ENCODE results near the gene WDR19. TPM values are rescaled to one million over a fixed set of nuclear protein-coding genes. Genes with fewer than 3 reads are reported as not detected.

WDR19 gene
- total RNA-seq, 1 donor from 2014 or later, result 45.9 TPM

- no peaks in the 10 kb centered on the region for H3K36me3 Mint-ChIP-seq (ENCODE audit: unreplicated experiment)
- no peaks in the 10 kb centered on the region for H3K9me3 Mint-ChIP-seq (ENCODE audit: unreplicated experiment)
- no peaks in the 10 kb centered on the region for H3K27me3 Mint-ChIP-seq (ENCODE audit: unreplicated experiment)
- H3K4me3 Mint-ChIP-seq (ENCODE audit: unreplicated experiment), result no peak overlapping the region
- DNase-seq (ENCODE audit: extremely low spot score, unreplicated experiment), result no peak
- no peak for TF ChIP-seq CTCF (IDR thresholded peaks at IDR 0.05)
- H3K4me1 Mint-ChIP-seq (ENCODE audit: unreplicated experiment), result peaks cover 4% of the 10 kb centered on the region
- no peak overlapping the region for H3K27ac Mint-ChIP-seq (ENCODE audit: unreplicated experiment)
Measured at GRCh38 chr4:39154009-39154408, 28.3 kb upstream of the WDR19 start.

DNA sequence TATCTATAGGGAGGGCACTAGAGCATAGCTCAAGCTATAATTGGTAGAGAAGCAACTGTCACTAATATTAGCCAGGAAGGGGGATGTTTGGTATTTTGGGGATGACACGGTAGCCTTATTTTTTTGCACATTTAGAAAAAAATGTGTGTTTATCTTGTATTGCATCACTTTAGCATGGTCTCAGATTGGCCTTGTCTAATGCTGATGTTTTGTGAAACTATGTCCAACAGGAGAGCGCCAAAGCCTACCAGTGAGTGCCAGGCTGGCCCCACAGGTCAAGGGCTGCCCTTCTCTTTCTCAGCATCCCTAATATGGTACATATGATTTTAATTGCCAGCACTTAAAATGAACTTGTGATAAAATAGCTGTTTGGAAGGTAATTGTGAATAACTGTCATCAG, 24.8 kb upstream of the WDR19 start:
- no peak for TF ChIP-seq CTCF (IDR thresholded peaks at IDR 0.05)
- DNase-seq (ENCODE audit: extremely low spot score, unreplicated experiment), result no peak
- H3K36me3 Mint-ChIP-seq (ENCODE audit: unreplicated experiment), result no peaks in the 10 kb centered on the region
- peaks cover 5% of the 10 kb centered on the region for H3K27me3 Mint-ChIP-seq (ENCODE audit: unreplicated experiment)
- H3K27ac Mint-ChIP-seq (ENCODE audit: unreplicated experiment), result no peak overlapping the region
- no peaks in the 10 kb centered on the region for H3K9me3 Mint-ChIP-seq (ENCODE audit: unreplicated experiment)
- no peaks in the 10 kb centered on the region for H3K4me1 Mint-ChIP-seq (ENCODE audit: unreplicated experiment)
- no peak overlapping the region for H3K4me3 Mint-ChIP-seq (ENCODE audit: unreplicated experiment)

DNA sequence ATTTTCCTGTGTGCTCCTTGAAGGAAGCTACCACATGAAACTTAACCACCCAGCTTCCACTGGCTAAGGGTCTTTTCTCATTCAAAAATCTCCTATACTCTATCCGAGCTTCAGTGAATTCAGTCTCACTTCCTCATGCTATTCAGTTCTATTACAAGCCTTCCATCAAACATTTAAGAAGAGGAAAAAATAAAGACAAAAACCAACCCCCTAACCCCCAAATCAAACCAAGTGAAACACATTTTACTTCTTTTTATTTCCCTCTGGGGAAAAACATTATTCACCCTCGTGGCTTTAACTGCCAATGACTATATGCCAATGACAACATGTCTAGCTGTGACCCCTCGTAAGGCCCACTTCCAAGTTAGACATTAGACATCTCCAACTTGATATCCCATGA, 16.2 kb upstream of the WDR19 start:
- Mint-ChIP-seq H3K27ac (ENCODE audit: unreplicated experiment) (no peak overlapping the region), H3K9me3 (ENCODE audit: unreplicated experiment) (peaks cover 5% of the 10 kb centered on the region)

GRCh38 chr4:39166669-39167068, 15.7 kb upstream of the WDR19 start:
- no peaks in the 10 kb centered on the region for H3K4me1 Mint-ChIP-seq (ENCODE audit: unreplicated experiment)
- TF ChIP-seq CTCF (IDR thresholded peaks at IDR 0.05), result no peak
- no peaks in the 10 kb centered on the region for H3K36me3 Mint-ChIP-seq (ENCODE audit: unreplicated experiment)
- H3K27ac Mint-ChIP-seq (ENCODE audit: unreplicated experiment), result no peak overlapping the region
- no peak for DNase-seq (ENCODE audit: extremely low spot score, unreplicated experiment)
- H3K9me3 Mint-ChIP-seq (ENCODE audit: unreplicated experiment), result peaks cover 5% of the 10 kb centered on the region
- H3K27me3 Mint-ChIP-seq (ENCODE audit: unreplicated experiment), result peaks cover 19% of the 10 kb centered on the region
- no peak overlapping the region for H3K4me3 Mint-ChIP-seq (ENCODE audit: unreplicated experiment)

More for the DNA sequence above, 16.2 kb upstream of the WDR19 start:
- no peak for TF ChIP-seq CTCF (IDR thresholded peaks at IDR 0.05)
- DNase-seq (ENCODE audit: extremely low spot score, unreplicated experiment), result no peak
- Mint-ChIP-seq H3K27me3 (ENCODE audit: unreplicated experiment) (peaks cover 19% of the 10 kb centered on the region), H3K4me1 (ENCODE audit: unreplicated experiment) (no peaks in the 10 kb centered on the region), H3K36me3 (ENCODE audit: unreplicated experiment) (no peaks in the 10 kb centered on the region), H3K4me3 (ENCODE audit: unreplicated experiment) (no peak overlapping the region)

DNA sequence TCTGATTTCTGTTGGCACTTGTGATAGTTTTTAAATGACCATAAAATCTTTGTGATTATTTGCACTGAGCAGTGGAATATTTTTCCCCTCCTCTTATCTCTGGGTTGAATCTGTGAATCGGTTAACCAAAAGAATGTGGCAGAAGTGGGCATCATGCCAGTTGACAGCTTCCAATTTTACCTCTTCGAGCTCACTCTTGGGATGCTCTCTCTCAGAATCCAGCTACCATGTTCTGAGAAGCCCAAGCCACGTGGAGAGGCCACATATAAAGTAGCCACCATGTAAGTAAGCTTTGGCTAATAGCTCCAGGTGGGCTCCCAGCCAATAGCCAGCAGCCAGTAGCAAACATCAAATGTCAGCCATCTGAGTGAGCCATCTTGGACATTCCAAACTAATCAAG, 12.9 kb upstream of the WDR19 start:
- Mint-ChIP-seq H3K4me1 (ENCODE audit: unreplicated experiment) (no peaks in the 10 kb centered on the region), H3K9me3 (ENCODE audit: unreplicated experiment) (peaks cover 5% of the 10 kb centered on the region), H3K36me3 (ENCODE audit: unreplicated experiment) (no peaks in the 10 kb centered on the region), H3K27ac (ENCODE audit: unreplicated experiment) (no peak overlapping the region), H3K4me3 (ENCODE audit: unreplicated experiment) (no peak overlapping the region), H3K27me3 (ENCODE audit: unreplicated experiment) (peaks cover 37% of the 10 kb centered on the region)
- DNase-seq (ENCODE audit: extremely low spot score, unreplicated experiment), result no peak
- TF ChIP-seq CTCF (IDR thresholded peaks at IDR 0.05), result no peak

Measured in osteocyte (in vitro differentiated cells).